C4-2B (cell line): ENCODE results near the gene LRR1.
"Not testable (repeated sequence)": the region's sequence is repeated elsewhere in the genome, so short reads cannot be mapped to it uniquely, and the experiment has no call there.

Experiments
- ZFX ChIP-seq: fragments of 450-650 bp; IDR thresholded peaks from 2 replicates; pipeline ENCODE4 v1.6.1; 2017
- TF ChIP-seq, protein P1 (sequence below): fragments of 450-650 bp; conservative IDR thresholded peaks from 2 replicates; pipeline ENCODE4 v1.5.1; 2017; ENCODE audit warnings: mild to moderate bottlenecking

DNA sequence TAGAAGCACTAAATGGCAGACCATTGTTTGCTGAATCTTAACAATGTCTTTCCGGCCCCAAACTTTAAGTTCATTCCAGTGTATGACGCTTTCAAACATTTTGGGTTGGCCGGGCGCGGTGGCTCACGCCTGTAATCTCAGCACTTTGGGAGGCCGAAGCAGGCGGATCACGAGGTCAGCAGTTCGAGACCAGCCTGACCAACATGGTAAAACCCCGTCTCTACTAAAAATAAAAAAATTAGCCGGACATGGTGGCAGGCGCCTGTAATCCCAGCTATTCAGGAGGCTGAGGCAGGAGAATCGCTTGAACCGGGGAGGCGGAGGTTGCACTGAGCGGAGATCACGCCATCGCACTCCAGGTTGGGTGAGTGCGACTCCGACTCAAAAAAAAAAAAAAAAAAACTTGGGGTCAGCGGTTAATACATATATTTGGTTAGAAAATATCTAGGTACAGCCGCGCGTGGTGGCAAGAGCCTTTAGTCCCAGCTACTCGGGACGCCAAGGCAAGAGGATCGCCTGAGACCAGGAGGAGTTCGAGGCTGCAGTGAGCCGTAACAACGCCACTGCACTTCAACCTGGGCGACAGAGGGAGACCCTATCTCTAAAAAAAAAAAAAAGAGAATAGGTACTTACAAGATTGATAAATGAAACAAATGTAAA lies 13.6 kb upstream of the LRR1 start:
- TF ChIP-seq, protein P1, sequence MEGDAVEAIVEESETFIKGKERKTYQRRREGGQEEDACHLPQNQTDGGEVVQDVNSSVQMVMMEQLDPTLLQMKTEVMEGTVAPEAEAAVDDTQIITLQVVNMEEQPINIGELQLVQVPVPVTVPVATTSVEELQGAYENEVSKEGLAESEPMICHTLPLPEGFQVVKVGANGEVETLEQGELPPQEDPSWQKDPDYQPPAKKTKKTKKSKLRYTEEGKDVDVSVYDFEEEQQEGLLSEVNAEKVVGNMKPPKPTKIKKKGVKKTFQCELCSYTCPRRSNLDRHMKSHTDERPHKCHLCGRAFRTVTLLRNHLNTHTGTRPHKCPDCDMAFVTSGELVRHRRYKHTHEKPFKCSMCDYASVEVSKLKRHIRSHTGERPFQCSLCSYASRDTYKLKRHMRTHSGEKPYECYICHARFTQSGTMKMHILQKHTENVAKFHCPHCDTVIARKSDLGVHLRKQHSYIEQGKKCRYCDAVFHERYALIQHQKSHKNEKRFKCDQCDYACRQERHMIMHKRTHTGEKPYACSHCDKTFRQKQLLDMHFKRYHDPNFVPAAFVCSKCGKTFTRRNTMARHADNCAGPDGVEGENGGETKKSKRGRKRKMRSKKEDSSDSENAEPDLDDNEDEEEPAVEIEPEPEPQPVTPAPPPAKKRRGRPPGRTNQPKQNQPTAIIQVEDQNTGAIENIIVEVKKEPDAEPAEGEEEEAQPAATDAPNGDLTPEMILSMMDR = not testable (repeated sequence)
- TF ChIP-seq ZFX = not testable (repeated sequence)
